HFF-Myc (cell line): ENCODE data around the gene TTLL11.
A peak's percentile ranks its signal among the peaks of the same experiment; 100 is the strongest.

Experiments used
- DNase-seq: peaks from one replicate; pipeline ENCODE4 v3.0.0-alpha.2; 2011; ENCODE audit warnings: low read depth; ENCODE audit errors: extremely low read depth
- H3K4me3 ChIP-seq: replicated peaks from 2 replicates; pipeline ENCODE4 v1.5.1; 2011; ENCODE audit warnings: low read depth, mild to moderate bottlenecking, control low read depth, low read length
- CTCF ChIP-seq: IDR thresholded peaks from 2 replicates; pipeline ENCODE4 v1.5.1; 2012; ENCODE audit warnings: mild to moderate bottlenecking, low read depth, low read length, control low read depth; ENCODE audit errors: missing control alignments

The TTLL11 gene, protein sequence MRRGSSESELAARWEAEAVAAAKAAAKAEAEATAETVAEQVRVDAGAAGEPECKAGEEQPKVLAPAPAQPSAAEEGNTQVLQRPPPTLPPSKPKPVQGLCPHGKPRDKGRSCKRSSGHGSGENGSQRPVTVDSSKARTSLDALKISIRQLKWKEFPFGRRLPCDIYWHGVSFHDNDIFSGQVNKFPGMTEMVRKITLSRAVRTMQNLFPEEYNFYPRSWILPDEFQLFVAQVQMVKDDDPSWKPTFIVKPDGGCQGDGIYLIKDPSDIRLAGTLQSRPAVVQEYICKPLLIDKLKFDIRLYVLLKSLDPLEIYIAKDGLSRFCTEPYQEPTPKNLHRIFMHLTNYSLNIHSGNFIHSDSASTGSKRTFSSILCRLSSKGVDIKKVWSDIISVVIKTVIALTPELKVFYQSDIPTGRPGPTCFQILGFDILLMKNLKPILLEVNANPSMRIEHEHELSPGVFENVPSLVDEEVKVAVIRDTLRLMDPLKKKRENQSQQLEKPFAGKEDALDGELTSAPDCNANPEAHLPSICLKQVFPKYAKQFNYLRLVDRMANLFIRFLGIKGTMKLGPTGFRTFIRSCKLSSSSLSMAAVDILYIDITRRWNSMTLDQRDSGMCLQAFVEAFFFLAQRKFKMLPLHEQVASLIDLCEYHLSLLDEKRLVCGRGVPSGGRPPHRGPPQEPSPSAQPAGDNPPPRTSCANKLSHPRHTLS

DNA sequence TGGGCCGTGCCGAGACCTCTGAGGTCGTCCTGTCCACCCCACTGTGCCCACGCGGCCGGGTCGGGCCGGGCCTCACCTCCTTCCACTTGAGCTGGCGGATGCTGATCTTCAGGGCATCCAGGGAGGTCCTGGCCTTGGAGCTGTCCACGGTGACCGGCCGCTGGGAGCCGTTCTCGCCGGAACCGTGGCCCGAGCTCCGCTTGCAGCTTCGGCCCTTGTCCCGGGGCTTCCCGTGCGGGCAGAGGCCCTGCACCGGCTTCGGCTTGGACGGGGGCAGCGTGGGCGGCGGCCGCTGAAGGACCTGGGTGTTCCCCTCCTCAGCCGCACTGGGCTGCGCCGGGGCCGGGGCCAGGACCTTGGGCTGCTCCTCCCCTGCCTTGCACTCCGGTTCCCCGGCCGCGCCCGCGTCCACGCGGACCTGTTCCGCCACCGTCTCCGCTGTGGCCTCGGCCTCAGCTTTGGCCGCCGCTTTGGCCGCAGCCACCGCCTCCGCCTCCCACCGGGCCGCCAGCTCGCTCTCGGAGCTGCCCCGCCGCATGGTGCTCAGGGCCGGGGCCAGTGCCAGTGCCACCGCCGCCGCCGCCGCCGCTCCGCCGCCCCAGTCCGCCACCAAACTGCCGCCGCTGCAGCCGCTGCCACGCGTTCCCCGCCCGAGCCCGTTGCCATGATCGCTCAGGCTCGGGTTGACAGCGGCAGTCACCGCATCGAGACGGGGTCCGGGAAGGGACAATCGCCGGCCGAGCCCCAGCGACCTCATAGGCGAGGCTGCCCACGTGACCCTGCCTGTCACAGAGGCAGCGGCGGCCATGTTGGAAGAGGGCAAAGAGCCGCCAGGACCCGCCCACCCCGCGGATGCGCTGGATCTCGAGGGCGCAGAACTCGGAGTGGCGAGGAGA is at the start of gene TTLL11:
Gene TTLL11 (minus strand): TSS at position 698 of the 896 bp plus-strand sequence. CDS start 160 bp downstream, at position 538.
- TF ChIP-seq CTCF: no peak
- H3K4me3 ChIP-seq: peak within 1 kb of the TSS; percentile 86
- DNase-seq: peak; percentile 50

DNA sequence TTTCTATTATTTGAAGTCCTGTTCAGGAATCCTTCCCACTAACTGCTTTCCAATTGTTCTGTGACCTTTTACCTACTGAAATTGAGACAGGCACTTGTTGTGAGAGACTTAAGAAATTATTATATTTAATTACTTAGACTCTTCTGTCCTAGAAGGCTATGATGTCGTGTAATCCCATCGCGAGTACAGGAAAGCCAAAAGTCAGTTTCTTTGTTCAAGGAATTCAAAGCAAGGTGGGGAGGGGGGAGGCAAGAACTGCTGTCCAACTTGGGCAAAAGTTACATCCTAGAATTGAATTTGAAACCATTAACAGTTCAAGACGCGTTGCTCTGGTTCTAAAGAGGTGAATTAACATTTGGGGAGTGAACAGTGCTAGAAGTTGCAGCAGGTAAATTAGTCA is 48.6 kb upstream of the TTLL11 start:
- H3K4me3 ChIP-seq: no peak overlapping the region
- DNase-seq: no peak
- no peak for TF ChIP-seq CTCF

DNA sequence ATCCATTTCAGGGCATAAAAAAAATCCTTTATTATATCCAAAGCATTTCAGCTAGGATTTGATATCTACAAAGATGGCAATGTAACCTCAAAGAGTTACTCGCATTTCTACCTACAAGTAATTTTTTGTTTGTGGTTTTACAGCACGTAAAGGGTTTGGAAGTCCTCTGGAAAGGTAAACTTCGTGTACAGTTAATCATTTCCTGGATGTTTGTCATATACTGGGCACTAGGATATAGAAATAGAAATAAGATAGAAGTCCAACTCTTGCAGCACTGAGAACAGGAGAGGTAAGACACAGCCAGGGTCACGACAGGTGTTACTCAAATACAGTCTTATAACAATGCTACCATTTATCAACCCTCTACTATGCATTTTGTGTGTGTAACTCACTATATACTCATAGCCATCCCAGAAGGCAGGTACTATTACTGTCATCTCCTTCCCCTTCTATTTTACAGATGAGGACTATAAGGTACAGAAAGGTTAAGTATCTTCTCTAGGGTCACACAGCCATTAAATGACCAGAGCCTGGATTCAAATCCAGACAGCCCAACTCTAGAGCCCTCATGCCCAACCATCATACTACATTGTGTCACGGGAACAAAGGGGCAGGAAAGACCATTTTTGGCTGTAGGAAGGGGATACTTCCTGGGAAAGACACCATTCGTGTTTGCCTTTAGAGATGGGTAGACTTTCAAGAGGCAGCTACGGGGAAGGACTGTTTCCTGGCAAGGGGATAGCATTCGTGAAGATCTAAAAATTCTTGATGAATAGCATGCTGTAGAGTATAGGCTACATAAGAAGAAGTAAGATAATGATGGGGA is 47.5 kb upstream of the TTLL11 start:
- H3K4me3 ChIP-seq: no peak overlapping the region
- DNase-seq: no peak
- TF ChIP-seq CTCF: no peak

DNA sequence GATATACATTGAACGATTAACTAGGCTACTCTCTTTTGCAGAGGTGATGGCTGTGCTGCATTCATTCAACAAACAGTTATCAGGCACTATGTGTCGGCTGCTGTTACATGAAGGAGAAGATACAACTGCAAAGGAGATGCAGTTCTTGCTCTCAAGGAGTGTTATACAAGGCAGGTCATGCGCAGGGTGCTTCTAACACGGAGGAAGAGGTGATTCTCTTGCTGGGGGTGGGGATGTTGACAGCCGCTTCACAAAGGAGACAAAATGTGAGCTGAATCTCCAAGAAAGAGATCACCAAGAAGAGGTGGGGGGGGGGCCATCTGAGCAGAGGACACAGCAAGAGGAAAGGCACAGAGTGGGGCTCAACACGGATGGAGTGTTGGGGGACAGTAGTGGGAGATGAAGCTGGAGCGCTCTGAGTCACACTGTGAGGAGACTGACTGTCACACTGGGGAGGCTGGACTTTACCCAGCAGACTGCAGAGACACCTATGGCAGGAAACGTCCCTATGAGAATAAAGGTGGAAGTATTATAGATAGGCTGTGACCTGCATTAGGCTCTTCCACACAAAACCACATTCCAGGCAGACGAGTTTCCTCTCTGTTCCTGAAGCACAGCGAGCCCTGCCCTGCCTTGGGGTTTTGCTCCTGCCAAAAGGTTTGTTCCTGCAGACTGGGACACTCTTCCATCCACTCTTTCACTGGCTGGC is 45.6 kb upstream of the TTLL11 start:
- H3K4me3 ChIP-seq: no peak overlapping the region
- no peak for TF ChIP-seq CTCF
- DNase-seq: no peak

GRCh38 chr9:122135529-122135859 is 42.4 kb upstream of the TTLL11 start:
- no peak for DNase-seq
- H3K4me3 ChIP-seq: no peak overlapping the region
- TF ChIP-seq CTCF: no peak
